Tibial nerve (tissue), 4 donors: ENCODE results near the gene EXTL1.

ENCODE experiments used
- EP300 ChIP-seq, 2 donors: sonication (generic); formaldehyde crosslinking; IDR thresholded peaks; one replicate each; pipeline ENCODE4 v1.6.1; 2017; ENCODE audit warnings: antibody characterized with exemption in 2 of 2, mild to moderate bottlenecking in 1 of 2
- POLR2A ChIP-seq, 2 donors: fragments of 450-650 bp; IDR thresholded peaks; one replicate each; pipeline ENCODE4 v1.6.1; 2017; ENCODE audit warnings: antibody characterized with exemption in 2 of 2, mild to moderate bottlenecking in 2 of 2, moderate library complexity in 2 of 2
- TF ChIP-seq, protein P1 (sequence below), 5 experiments: fragments of 200-600 bp in 3 of 5; fragments of 450-650 bp in 2 of 5; sonication (generic) in 3 of 5; IDR thresholded peaks; one replicate each; pipeline ENCODE4 v1.5.1; 2016 to 2019; ENCODE audit warnings: antibody characterized with exemption in 5 of 5, mild to moderate bottlenecking in 3 of 5, moderate library complexity in 2 of 5

- TF ChIP-seq, protein P1, sequence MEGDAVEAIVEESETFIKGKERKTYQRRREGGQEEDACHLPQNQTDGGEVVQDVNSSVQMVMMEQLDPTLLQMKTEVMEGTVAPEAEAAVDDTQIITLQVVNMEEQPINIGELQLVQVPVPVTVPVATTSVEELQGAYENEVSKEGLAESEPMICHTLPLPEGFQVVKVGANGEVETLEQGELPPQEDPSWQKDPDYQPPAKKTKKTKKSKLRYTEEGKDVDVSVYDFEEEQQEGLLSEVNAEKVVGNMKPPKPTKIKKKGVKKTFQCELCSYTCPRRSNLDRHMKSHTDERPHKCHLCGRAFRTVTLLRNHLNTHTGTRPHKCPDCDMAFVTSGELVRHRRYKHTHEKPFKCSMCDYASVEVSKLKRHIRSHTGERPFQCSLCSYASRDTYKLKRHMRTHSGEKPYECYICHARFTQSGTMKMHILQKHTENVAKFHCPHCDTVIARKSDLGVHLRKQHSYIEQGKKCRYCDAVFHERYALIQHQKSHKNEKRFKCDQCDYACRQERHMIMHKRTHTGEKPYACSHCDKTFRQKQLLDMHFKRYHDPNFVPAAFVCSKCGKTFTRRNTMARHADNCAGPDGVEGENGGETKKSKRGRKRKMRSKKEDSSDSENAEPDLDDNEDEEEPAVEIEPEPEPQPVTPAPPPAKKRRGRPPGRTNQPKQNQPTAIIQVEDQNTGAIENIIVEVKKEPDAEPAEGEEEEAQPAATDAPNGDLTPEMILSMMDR (IDR thresholded peaks at IDR 0.05) = no peak
- TF ChIP-seq EP300 (IDR thresholded peaks at IDR 0.05) (no peak), POLR2A (IDR thresholded peaks at IDR 0.05) (no peak)
These were observed 817 bp downstream of the EXTL1 start for GRCh38 chr1:26022404-26022779.
